NCI-H524 (cell line): Measurements from ENCODE around the gene LRPAP1.
"Not testable (repeated sequence)": the region's sequence is repeated elsewhere in the genome, so short reads cannot be mapped to it uniquely, and the experiment has no call there.

ENCODE experiments used
- DNase-seq, 2 experiments: peaks; one replicate each; lab custom pipeline; 2025; lab: John Stamatoyannopoulos, UW

Gene LRPAP1

GRCh38 chr4:3562127-3562526 lies 29.9 kb upstream of the LRPAP1 start:
- not testable (repeated sequence) for DNase-seq

GRCh38 chr4:3560465-3560864 lies 28.2 kb upstream of the LRPAP1 start:
- not testable (repeated sequence) for DNase-seq

GRCh38 chr4:3559381-3560290 lies 27.4 kb upstream of the LRPAP1 start:
- DNase-seq, result not testable (repeated sequence)

- DNase-seq, result not testable (repeated sequence)
Measured at GRCh38 chr4:3558514-3558836, 26.3 kb upstream of the LRPAP1 start.

GRCh38 chr4:3557676-3558513 lies 25.7 kb upstream of the LRPAP1 start:
- not testable (repeated sequence) for DNase-seq

- DNase-seq, result not testable (repeated sequence)
Measured at GRCh38 chr4:3557088-3557492, 24.9 kb upstream of the LRPAP1 start.

- DNase-seq, result not testable (repeated sequence)
Measured at GRCh38 chr4:3556244-3556867, 24.1 kb upstream of the LRPAP1 start.

- DNase-seq, result not testable (repeated sequence)
Measured at GRCh38 chr4:3555459-3556070, 23.3 kb upstream of the LRPAP1 start.

GRCh38 chr4:3551366-3551765 lies 19.1 kb upstream of the LRPAP1 start:
- DNase-seq, result not testable (repeated sequence)

GRCh38 chr4:3550792-3551325 lies 18.6 kb upstream of the LRPAP1 start:
- not testable (repeated sequence) for DNase-seq

GRCh38 chr4:3550041-3550440 lies 17.8 kb upstream of the LRPAP1 start:
- not testable (repeated sequence) for DNase-seq

- DNase-seq, result not testable (repeated sequence)
Measured at GRCh38 chr4:3549694-3550001, 17.4 kb upstream of the LRPAP1 start.

GRCh38 chr4:3548991-3549693 lies 16.9 kb upstream of the LRPAP1 start:
- DNase-seq, result not testable (repeated sequence)

- DNase-seq, result not testable (repeated sequence)
Measured at GRCh38 chr4:3546721-3547120, 14.5 kb upstream of the LRPAP1 start.

- DNase-seq, result not testable (repeated sequence)
Measured at GRCh38 chr4:3545351-3545750, 13.1 kb upstream of the LRPAP1 start.

- DNase-seq, result not testable (repeated sequence)
Measured at GRCh38 chr4:3544259-3545025, 12.2 kb upstream of the LRPAP1 start.

GRCh38 chr4:3543415-3543814 lies 11.2 kb upstream of the LRPAP1 start:
- DNase-seq, result not testable (repeated sequence)

- not testable (repeated sequence) for DNase-seq
Measured at GRCh38 chr4:3538906-3539305, 6.7 kb upstream of the LRPAP1 start.

- not testable (repeated sequence) for DNase-seq
Measured at GRCh38 chr4:3535812-3536211, 3.6 kb upstream of the LRPAP1 start.

- DNase-seq, result no peak
Measured at GRCh38 chr4:3533423-3533820, 1.2 kb upstream of the LRPAP1 start.
